KOPT-K1 (cell line): ENCODE measurements around the gene NRSN2.
"Not testable (repeated sequence)": the region's sequence is repeated elsewhere in the genome, so short reads cannot be mapped to it uniquely, and the experiment has no call there.

ENCODE experiments used
- H3K27ac ChIP-seq: fragments of 200-600 bp; sonication (generic); 2 replicates; pipeline ENCODE4 v1.5.1; 2016; ENCODE audit warnings: antibody characterized with exemption, mild to moderate bottlenecking, low read depth, low read length; ENCODE audit not compliant: poor library complexity, severe bottlenecking
- H3K36me3 ChIP-seq: fragments of 200-600 bp; sonication (generic); 2 replicates; pipeline ENCODE4 v1.5.1; 2017; ENCODE audit warnings: antibody characterized with exemption, mild to moderate bottlenecking, low read length, moderate library complexity; ENCODE audit not compliant: insufficient read depth
- H3K9me3 ChIP-seq: fragments of 200-600 bp; sonication (generic); 2 replicates; pipeline ENCODE4 v1.5.1; 2017; ENCODE audit warnings: antibody characterized with exemption, low read length, mild to moderate bottlenecking; ENCODE audit not compliant: insufficient read depth, poor library complexity, severe bottlenecking

NRSN2 gene

DNA sequence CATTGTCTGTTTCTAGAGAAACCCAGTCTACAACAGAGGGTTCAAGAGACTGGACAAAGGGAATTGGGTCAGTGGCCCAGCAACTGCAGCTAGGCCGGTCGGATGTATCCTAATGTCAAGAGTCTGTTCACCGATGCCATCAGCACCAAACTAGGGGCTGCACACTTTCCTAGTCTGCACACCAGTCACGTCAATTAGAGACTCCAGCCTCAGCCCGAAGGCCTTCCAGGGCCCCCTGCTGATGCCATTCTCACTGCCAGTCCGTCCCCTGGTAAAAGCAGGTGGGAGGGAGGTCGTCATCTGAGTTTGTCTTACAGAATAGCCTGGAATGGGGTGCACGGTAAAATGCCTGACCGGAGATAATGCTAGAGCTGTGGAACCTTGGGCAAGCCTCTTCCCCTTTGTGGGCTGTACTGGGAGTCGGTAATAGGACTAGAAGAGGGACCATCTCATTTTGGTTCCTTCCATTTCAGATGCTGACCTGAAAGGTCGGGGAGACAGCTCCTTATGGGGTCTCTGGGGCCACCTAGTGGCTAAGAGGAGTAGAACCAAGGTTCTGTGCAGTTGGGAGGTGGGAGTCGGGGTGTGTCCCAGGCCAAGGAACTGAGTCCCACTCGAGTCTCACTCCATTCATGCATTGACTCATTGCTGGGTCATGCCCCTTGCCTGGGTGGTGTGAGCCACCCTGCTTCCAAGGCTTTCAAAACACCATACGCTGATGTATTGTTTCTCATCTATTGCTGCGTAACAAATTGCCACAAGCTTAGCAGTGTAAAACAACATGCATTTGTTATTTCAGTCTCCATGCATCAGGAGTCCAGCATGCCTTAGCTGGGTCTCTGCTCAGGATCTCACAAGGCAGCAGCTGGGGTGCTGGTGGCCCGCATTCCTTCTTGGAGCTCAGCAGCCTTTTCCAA is 16.4 kb upstream of the NRSN2 start:
- H3K27ac ChIP-seq: no peak overlapping the region
- H3K36me3 ChIP-seq: no peaks in the 10 kb centered on the region
- no peaks in the 10 kb centered on the region for H3K9me3 ChIP-seq

DNA sequence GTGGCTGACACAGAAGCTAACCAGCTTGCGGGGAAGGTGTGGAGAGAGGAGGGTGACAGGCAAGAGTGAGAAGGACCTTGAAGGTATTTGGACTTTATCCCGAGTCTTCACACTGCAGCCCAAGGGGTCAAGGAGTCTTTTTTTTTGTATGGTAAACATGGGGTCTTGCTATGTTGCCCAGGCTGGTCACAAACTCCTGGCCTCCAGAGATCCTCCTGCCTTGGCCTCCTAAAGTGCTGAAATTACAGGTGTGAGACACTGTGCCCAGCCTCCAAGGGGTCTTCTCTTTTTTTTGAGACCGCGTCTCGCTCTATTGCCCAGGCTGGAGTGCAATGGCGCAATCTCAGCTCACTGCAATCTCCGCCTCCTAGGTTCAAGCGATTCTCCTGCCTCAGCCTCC is 12.3 kb upstream of the NRSN2 start:
- Histone ChIP-seq H3K9me3 (no peaks in the 10 kb centered on the region), H3K27ac (no peak overlapping the region), H3K36me3 (no peaks in the 10 kb centered on the region)

DNA sequence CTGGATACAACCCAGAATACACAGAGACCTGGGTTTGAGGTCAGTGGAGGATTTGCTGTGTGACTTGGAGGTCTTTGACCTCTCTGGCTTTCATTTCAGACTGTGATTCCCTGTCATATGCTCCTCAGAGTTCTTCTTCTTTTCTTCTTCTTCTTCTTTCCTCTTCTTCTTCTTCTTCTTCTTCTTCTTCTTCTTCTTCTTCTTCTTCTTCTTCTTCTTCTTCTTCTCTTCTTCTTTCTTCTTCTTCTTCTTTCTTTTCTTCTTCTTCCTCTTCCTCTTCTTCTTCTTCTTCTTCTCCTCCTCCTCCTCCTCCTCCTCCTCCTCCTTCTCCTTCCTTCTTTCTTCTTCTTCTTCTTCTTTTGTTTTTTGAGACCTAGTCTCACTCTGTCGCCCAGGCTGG is 10.9 kb upstream of the NRSN2 start:
- not testable (repeated sequence) for H3K36me3 ChIP-seq, H3K27ac ChIP-seq, H3K9me3 ChIP-seq

- no peaks in the 10 kb centered on the region for H3K9me3 ChIP-seq
- no peaks in the 10 kb centered on the region for H3K36me3 ChIP-seq
- H3K27ac ChIP-seq: no peak overlapping the region
These were observed 5.2 kb upstream of the NRSN2 start for GRCh38 chr20:341682-342081.

- Histone ChIP-seq H3K27ac (no peak overlapping the region), H3K36me3 (no peaks in the 10 kb centered on the region), H3K9me3 (no peaks in the 10 kb centered on the region)
These were observed 3.8 kb upstream of the NRSN2 start for GRCh38 chr20:343107-343506.

DNA sequence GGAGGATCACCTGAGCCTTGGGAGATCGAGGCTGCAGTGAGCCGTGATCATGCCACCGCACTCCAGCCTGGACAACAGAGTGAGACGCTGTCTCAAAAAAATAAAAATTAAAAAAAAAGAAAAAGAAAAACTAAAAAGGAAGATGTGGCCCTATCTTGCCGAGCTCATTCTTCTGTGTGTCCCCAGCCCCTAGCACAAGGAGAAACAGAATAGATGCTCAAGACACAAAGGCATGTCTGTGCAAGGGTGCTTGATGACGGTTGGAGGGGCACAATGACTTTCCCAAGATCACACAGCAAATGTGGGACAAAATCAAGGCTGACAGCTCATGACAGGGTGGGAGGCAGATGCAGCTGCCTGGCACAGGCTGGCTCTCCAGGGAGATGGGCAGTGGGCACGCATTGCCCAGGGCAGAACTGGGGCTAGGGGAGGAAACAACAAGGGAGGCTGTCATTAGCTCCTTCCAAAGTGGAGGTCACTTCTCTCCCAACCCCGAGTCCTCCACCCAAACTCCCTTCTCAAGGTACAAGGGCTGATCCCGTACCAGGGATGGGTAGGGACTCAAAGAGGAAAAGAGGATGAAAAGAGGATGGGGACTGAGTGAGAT is 775 bp upstream of the NRSN2 start:
- Histone ChIP-seq H3K27ac (no peak overlapping the region), H3K36me3 (no peaks in the 10 kb centered on the region), H3K9me3 (no peaks in the 10 kb centered on the region)

DNA sequence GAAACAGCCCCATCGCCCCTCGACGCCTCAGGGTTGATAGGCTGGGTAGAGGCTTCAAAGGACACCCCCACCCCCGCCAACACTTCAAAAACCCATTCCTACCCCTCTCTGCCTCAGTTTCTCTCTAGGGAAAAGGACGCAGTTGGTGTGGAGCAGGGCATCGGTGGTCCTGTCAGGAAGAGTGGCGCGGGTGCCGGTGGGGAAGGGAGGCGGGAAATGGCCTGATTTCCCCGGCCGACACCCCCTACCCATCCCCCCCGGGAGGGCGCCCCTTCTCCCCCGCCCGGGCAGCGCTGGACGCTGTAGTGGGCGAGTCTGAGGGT is 367 bp downstream of the NRSN2 start:
- H3K27ac ChIP-seq: peak overlapping the region; percentile 50

DNA sequence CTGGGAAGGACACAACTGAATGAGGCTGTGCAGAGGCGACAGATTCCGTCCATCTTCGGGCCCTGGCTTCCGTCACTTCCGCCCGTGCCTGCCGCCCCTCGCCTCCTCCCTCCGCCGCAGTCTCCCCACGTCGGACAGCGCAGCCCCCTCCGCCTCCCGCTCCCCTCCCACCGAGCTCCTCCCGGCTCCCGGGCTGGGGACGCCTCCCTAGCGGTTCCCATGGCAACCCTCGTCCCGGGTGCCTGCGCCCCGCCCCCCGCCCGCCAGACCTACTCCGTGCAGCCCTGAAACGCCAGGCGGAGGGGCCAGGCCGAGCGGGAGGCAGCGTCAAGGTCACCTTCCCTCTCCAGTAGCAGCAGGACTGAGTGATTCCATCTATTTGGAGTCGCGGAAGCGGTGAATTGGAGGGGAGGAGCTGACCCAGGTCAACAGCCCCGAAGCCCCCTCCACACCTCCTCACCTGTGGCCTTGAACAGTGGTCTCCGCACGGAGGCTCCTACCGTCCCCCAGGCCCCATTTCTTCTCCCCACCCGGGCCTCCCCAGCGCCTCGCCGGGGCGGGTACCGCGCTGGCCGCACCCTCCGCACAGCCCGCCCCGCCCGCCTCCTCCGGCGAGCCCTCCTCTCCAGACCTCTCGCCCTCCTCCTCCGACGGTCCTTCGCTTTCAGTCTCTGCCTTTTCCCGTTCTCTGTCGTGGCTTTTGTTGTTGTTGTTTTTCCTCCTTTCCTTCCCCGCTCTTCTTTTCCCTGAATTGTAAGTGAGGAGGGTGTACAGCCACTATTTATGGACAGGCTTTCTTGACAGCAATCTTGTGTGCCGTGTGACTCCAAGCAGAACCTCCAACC is 951 bp downstream of the NRSN2 start:
- H3K27ac ChIP-seq: peak overlapping the region; percentile 50
- no peaks in the 10 kb centered on the region for H3K9me3 ChIP-seq
- no peaks in the 10 kb centered on the region for H3K36me3 ChIP-seq

More for the DNA sequence above, 367 bp downstream of the NRSN2 start:
- H3K9me3 ChIP-seq: no peaks in the 10 kb centered on the region
- no peaks in the 10 kb centered on the region for H3K36me3 ChIP-seq

DNA sequence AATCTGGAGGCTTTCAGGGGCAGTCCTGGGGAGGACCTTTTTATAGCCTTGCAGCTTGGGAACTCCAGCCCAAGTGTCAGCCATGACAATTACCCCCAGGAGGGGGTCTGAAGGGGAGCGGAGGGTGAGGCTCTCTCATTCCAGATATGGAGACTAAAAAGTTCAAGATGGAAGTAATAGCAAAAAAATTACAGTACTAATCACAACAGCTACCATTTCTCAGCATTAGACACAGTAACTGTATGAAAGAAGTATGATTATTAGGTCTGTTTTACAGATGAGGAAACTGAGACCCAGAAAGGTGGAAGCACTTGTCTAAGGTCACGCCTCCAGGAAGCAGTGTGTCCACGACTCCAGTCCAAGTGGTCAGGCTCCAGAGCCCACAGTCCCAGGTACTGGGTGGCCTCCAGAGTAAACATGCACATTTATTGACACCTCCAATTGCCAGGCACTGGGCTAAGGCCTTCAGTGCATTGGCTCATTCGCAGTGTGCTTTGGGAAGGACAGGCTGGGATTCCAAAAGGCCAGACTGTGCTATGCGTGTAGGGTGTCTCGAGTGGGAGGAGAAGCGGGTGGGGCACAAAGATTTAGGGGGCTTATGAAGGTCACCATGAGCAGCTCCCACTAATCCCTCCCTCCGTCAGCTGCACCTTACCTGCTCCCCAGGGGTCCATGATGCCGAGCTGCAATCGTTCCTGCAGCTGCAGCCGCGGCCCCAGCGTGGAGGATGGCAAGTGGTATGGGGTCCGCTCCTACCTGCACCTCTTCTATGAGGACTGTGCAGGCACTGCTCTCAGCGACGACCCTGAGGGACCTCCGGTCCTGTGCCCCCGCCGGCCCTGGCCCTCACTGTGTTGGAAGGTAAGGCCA is 2.3 kb downstream of the NRSN2 start:
- H3K9me3 ChIP-seq: no peaks in the 10 kb centered on the region

DNA sequence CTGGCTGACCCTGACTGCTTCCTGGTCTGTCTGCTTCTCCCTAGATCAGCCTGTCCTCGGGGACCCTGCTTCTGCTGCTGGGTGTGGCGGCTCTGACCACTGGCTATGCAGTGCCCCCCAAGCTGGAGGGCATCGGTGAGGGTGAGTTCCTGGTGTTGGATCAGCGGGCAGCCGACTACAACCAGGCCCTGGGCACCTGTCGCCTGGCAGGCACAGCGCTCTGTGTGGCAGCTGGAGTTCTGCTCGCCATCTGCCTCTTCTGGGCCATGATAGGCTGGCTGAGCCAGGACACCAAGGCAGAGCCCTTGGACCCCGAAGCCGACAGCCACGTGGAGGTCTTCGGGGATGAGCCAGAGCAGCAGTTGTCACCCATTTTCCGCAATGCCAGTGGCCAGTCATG is 6.3 kb downstream of the NRSN2 start:
- Histone ChIP-seq H3K27ac (no peak overlapping the region), H3K9me3 (no peaks in the 10 kb centered on the region), H3K36me3 (no peaks in the 10 kb centered on the region)

More for the DNA sequence above, 2.3 kb downstream of the NRSN2 start:
- no peaks in the 10 kb centered on the region for H3K36me3 ChIP-seq
- H3K27ac ChIP-seq: no peak overlapping the region

DNA sequence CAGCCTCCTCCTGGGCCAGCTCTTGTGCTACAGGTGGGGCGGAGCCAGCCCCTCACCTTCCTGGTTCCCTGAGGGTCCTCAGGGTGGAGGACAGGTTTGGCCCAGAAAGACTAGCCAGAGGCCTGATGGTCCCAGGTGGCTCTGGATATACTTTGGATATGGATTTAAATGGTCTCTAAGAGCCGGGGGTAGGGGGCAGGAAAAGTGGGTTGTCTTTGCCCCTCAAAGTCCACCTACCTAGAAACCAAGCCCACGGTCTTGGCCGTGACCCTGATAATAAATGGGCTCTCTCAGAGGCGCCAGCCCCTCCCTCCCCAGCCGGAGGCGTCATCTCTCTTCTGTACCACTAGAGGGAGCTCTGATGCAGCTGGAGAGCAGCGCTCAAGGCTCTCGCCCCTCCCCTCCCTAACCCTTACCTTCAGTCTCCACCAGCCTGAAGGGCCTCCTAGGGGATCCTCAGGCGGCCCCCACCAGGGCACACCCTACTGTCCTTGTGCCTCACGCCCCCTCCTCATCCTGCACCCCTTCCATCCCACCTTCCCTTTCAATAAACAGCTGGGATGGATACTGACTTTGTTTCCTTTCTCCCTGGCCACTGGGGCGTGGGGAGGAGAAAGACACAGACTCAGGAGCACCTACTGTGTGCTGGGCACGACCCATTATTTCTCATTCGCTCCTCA is 7.5 kb downstream of the NRSN2 start:
- H3K9me3 ChIP-seq: no peaks in the 10 kb centered on the region
- no peaks in the 10 kb centered on the region for H3K36me3 ChIP-seq
- no peak overlapping the region for H3K27ac ChIP-seq

- H3K36me3 ChIP-seq, H3K27ac ChIP-seq: not testable (repeated sequence)
These were observed 9.2 kb downstream of the NRSN2 start for GRCh38 chr20:356154-356553.

GRCh38 chr20:356745-357144 is 9.8 kb downstream of the NRSN2 start:
- Histone ChIP-seq H3K36me3 (no peaks in the 10 kb centered on the region), H3K27ac (no peak overlapping the region)

More at GRCh38 chr20:356154-356553, 9.2 kb downstream of the NRSN2 start:
- not testable (repeated sequence) for H3K9me3 ChIP-seq

DNA sequence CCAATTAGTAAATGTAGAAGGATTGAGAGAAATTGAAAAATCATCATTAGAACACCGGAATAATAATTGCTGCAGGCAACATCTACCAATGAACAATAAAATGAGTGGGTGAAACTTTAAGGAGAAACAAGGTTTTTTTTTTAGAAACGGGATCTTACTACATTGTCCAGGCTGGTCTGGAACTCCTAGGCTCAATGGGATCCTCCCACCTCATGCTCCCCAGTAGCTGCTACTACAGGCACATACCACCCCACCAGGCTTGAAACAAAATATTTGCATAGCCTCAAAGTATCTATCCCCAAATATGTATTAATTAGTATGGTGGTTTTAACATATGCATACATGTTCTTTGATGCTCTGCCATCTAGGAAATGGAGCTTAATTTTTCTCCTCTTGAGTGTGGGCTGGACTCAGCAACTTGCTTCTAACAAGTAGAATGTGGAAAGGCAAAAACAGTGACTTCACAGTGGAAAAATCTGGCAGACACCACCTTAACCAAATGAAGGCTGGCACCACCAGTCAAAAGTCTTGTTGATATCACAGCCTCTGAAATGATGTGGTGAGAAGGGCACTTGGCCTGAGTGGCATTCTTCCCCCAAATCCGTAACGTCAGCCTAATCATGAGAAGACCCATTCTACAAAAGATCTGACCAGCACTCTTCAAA is 12.1 kb downstream of the NRSN2 start:
- Histone ChIP-seq H3K36me3 (no peaks in the 10 kb centered on the region), H3K9me3 (no peaks in the 10 kb centered on the region), H3K27ac (no peak overlapping the region)

More at GRCh38 chr20:356745-357144, 9.8 kb downstream of the NRSN2 start:
- no peaks in the 10 kb centered on the region for H3K9me3 ChIP-seq
